SK-MEL-5 (cell line): ENCODE data around the gene FHDC1. TPM values are rescaled to one million over a fixed set of nuclear protein-coding genes. Genes with fewer than 3 reads are reported as not detected.

Source experiments
- DNase-seq: peaks from one replicate; pipeline ENCODE4 v3.0.0-alpha.2; 2016; ENCODE audit warnings: low read depth, low spot score
- in situ Hi-C: cut with HindIII; loops from 2 replicates; pipeline ENCODE4 v1.10.0; 2016; ENCODE audit warnings: low sequenced_read_pairs, high pct_unique_total_duplicates, low pct_unique_long_range_greater_than_20kb
- total RNA-seq: library from RNA; depleted of rRNA; stranded (reverse); fragments of >200 nt; shearing (Covaris generic); gene quantifications from 2 replicates; pipeline ENCODE4 v1.2.3, GENCODE V29; 2014

The FHDC1 gene
- total RNA-seq, 1 experiment from 2014 or later = 0.53 TPM

- no peak for DNase-seq
- in situ Hi-C loops = no loop called here
Measured at GRCh38 chr4:152989554-152989970, 53.4 kb downstream of the FHDC1 start.

GRCh38 chr4:152990471-152991131 is 54.5 kb downstream of the FHDC1 start:
- DNase-seq = no peak
- in situ Hi-C loops = no loop called here

DNA sequence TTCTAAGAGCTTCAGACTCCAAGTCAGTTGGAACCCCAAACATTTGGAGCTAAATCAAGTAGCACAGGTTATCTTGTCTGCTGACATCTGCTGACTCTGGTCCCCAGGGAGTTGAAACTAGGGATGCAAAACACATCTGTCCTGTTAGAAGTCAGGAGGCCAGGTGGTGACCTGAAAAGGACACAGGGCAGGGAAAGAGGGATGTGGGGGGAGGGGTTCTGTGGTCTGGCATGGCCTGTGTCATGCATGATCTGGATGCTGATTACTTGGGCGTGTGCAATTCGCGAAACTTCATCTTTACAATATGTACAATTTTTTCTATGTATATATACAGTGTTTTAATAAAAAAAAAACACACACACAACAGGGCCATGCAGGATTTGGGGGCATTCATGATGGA is 55.3 kb downstream of the FHDC1 start:
- DNase-seq = no peak
- in situ Hi-C loops = no loop called here

- DNase-seq = no peak
- in situ Hi-C loops = no loop called here
Measured at GRCh38 chr4:152992027-152992426, 55.9 kb downstream of the FHDC1 start.

DNA sequence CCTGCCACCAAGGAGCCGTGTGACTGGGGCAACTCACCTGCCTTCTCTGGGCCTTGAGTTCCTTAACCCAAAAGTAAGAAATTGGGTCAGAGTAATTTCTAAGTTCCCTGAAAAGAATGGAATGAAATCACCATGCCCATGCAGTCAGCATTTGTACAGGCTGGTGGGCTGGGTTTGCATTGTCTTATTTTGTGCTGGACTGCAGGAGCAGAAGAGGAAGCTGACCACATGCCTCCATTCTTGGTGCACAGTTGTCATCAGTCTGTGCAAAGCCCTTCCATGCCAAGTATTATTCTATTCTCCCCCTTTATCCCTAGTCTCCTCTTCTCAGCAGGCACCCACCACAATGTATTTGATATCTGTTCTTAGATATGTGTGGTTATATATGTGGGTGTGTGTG is 56.3 kb downstream of the FHDC1 start:
- no peak for DNase-seq
- in situ Hi-C loops = no loop called here

- DNase-seq = no peak
- in situ Hi-C loops = no loop called here
Measured at GRCh38 chr4:152994038-152994437, 57.9 kb downstream of the FHDC1 start.

GRCh38 chr4:152996111-152996571 is 60.0 kb downstream of the FHDC1 start:
- in situ Hi-C loops = no loop called here
- no peak for DNase-seq

DNA sequence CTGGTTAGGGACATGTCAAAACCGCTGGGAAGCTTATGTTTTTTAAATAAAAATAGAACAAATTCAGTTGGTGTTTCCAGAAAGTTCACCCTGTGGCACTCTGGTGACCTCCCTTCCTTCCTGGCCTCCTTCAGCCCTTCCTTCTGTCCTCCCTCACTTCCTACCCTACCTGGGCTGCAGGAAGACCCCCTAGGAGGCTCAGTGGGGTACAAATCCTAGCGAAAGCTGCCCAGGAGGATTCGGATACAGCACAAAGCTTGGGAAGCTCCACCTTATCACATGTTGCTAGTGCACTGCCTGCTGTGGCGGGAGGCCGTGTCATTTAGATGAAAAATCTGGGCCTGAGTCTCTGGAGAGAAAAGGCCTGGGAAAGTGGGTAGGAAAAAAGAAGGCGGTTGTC is 60.5 kb downstream of the FHDC1 start:
- in situ Hi-C loops = no loop called here
- no peak for DNase-seq

DNA sequence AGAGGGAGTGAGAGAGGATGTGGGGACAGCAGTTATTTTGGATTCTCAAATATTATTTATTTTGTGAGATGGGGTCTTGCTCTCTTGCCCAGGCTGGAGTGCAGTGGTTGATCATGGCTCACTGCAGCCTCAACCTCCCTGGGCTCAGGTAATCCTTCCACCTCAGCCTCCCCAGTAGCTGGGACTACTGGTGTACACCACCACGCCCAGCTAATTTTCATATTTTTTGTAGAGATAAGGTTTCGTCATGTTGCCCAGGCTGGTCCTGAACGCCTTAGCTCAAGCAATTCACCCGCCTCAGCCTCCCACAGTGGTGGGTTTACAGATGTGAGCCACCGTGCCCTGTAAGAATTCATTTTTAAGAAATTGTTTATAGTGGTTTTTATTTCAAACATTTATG is 61.2 kb downstream of the FHDC1 start:
- in situ Hi-C loops = no loop called here
- no peak for DNase-seq

DNA sequence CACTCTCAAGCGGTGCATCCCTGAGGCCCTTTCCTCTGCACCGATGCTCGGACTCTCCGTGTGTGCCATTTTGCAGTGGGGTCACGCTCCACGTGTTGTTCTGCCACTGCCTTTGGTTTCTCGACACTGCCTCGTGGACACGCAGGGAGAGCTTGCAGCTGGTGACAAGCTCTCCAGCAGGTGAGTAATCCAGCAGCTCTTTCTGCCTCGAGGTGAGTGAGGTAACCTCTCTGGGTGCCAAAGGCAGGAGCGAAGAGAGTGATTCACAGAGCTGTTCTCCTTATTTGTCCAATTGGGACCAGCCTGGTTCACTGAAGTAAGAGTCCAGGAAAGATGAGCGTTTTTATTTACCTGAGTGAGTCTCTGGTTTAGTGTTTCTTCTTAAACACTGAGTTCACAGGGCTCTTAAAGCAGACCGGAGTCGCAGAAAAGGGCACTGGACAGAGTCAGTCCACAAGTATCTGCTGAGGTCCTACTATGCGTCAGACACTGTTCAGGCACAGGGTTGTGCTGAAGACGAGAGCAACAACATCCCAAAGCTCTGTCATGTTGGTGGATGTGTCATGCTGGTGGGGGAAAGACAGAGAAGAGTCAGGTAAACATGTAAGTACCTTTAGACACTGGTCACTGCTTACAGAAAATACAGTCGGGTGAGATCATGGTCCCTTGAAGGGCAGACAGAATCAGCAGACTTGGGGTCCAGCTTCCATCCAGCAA is 61.8 kb downstream of the FHDC1 start:
- in situ Hi-C loops = no loop called here
- no peak for DNase-seq

GRCh38 chr4:152998861-152999260 is 62.7 kb downstream of the FHDC1 start:
- DNase-seq = no peak
- in situ Hi-C loops = no loop called here

GRCh38 chr4:152999346-153000075 is 63.4 kb downstream of the FHDC1 start:
- DNase-seq = no peak
- in situ Hi-C loops = no loop called here

- in situ Hi-C loops = no loop called here
- DNase-seq = no peak
Measured at GRCh38 chr4:153000076-153000420, 63.9 kb downstream of the FHDC1 start.

- DNase-seq = no peak
- in situ Hi-C loops = no loop called here
Measured at GRCh38 chr4:153001626-153002025, 65.5 kb downstream of the FHDC1 start.

DNA sequence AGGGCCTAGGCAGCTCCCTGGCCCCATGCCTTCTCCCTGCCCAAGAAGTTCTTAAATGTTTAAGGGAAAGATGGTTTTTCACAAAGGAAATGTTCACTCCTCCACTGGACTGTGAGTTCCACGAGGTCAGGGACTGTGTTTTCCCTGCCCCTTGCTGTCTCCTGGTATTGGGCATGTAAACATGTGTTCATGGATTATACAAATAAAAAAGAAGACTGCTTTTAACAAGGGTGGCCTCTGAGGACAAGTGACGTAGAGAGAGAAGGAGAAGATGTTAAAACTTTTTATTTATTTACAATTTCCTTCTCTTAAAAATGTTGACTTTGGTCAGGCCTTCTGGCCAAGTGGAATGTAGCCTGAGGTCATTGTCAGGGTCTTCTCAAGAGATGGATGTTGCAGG is 66.0 kb downstream of the FHDC1 start:
- no peak for DNase-seq
- in situ Hi-C loops = no loop called here

DNA sequence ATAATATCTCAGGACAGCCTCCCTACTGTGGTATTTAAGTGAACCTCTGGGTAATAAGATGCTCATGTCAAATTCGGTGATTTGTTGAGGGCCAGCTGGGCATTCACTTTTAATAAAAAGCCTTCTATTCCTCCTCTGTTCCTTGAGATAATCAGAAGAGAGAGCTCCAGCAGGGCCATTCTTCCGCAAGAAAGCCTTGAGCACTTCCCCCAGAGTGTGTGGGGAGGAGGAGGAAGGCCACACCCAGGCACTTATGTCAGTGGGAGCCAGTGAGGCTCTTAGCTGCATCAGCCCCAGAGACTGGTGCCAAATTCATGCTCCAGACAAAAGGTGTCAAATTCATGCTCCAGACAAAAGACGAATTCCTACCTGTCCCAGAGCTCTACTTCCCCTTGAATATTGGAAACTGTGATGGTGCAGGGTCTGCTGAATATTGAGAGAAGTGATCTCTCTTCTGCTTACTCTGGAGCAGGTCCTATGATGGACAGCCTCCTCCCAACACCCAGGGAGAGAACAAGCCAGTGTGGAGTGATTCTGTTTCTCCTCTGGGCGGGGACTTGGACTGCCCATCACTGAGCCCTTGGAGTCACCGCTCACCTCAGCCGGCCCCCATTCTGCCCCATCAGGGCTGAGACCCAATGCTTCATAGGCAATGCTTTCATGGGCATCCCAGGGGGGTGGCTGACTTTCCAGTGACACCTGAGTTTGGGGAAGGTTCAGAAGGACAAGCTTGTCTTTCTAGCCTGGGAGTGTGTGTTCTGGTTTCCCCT is 68.1 kb downstream of the FHDC1 start:
- in situ Hi-C loops = no loop called here
- no peak for DNase-seq

DNA sequence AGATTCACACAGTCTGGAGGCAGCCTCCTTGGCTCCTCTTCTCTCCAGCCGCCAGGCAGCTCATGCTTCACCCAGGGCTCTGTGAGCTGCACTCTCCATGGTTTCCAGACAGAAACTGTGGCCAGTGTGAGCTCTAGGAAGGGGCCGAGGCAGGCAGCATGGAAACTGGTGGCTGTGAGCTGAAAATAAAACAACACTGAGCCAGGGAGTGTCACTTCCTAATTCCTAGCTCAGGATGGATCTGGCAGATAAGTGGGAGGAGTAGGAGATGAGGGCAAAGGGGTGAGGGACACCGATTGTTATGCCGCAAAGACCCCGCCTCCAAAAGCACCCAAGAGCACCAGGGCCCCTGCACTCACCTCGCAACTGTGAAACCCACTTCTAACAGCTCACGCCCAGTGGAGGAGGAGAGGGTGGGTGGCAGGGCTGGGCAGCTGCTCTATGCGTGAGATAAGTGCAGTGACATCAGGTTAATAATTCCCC is 69.8 kb downstream of the FHDC1 start:
- in situ Hi-C loops = no loop called here
- no peak for DNase-seq
